Stimulated activated CD4-positive, alpha-beta T cell treated with anti-CD3 and anti-CD28 coated beads, Interleukin-1b, Interleukin-23, amount 100 ng/mL, for 4 hours (primary cell): ENCODE results near the gene FRMD1.

Experiments
- DNase-seq, 2 donors: peaks; one replicate each; pipeline ENCODE4 v3.0.0-alpha.2; 2020; ENCODE audit warnings: low read depth in 2 of 2

FRMD1 gene

DNA sequence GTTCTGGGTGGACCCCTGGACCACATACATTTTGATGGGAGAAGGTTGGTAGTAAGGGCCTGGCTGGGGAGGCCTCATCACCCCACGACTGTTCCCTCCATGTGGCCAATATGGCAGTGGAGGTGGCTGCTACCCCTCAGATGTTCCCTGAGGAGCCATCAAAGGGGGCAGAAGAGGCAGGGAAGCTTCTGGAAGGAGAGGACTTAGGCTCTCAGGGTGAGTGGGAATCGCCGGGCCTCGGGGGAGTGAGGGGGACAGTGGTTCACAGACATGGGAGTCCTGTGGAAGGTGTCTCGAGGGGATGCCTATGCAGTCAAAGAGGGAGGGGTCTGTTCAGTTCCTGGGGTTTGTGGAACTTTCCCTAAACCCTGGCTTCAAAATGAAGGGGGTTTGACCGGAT, 32.9 kb upstream of the FRMD1 start:
- no peak for DNase-seq

DNA sequence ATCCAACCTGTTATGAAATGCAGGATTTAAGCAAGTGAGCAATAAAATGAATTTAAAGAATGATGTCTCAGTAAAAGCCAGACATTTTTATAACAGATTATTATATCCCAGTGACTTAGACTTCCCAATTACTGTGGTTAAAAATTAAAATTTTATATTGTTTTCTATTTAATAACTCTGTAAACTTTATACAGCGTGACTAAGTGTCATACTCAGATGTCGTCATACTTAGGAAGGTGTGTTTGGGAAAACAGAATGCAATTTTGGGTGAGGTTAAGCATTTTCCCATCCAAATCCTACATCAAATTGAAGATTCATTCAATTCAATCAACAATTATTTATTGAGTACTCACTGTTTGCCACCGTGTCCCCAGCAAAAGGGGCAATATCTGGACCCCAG, 31.4 kb upstream of the FRMD1 start:
- DNase-seq = no peak

DNA sequence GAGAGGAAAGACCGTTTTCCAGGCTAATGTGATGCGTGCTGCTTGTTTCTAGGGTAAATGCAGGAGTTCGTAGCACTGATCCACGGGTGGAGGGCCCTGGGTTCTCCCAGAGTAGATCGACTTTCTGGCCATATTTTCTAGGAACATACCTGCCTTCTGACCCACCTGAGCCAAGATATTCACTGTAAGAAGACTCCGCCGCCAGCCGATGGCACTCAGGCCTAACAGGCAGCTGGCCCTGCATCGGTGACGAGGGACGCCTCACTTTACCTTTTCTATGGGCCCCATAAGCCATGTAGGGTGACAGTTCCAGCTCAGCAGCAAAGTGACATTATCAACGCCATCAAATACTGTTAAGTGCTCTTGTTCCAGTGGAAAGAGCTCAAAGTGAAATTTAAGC, 30.2 kb upstream of the FRMD1 start:
- no peak for DNase-seq

DNA sequence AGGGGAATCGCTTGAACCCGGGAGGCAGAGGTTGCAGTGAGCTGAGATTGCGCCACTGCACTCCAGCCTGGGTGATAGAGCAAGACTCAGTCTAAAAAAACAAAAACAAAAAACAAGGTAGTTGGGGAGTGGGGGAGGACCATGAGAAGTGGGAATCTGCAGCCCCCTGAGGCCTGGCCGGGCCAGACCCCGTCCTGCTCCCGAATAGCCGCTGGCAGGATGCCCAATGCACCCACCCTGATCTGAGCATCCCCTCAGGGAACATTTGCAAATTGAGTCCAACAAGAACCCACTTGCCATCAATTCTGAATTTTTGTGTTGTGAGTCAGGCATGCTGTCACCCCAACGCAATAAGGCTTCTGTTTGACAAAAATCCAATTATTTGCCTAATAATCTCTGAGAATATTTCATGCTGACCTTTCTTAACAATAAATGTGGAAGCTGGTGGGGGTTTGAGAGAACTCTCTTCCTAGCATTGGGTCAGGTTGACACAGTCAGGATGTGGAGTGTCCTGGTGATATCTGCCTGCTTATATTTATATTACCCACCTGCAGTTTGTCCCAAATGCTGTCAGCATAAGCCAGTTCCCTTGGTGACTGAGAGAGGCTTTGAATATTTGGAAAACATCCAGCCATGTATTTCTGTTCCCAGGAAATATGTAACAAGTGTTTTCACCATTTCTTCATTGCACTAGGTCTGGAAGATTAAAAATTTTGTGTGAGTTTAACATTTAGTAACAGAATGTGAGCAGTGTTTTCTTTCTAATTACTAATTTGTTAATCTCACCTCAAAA, 28.4 kb upstream of the FRMD1 start:
- DNase-seq = no peak

DNA sequence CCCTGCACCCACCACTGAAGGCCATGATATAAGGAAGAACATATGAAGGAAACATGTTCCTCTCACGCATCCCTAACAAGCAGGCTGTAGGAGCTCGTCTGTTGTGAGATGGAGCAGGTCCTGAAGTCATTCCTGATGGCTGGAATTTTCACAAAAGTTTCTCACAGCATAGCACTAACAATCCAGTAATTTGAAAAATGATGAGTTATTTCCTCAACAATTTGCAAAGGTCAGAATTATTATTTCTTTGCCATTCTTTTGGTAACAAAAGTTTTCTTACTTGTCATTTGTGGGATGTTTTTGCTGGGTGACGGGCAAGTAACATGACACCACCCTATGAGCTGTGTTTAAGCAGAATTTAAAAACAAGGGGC, 27.6 kb upstream of the FRMD1 start:
- DNase-seq = no peak

DNA sequence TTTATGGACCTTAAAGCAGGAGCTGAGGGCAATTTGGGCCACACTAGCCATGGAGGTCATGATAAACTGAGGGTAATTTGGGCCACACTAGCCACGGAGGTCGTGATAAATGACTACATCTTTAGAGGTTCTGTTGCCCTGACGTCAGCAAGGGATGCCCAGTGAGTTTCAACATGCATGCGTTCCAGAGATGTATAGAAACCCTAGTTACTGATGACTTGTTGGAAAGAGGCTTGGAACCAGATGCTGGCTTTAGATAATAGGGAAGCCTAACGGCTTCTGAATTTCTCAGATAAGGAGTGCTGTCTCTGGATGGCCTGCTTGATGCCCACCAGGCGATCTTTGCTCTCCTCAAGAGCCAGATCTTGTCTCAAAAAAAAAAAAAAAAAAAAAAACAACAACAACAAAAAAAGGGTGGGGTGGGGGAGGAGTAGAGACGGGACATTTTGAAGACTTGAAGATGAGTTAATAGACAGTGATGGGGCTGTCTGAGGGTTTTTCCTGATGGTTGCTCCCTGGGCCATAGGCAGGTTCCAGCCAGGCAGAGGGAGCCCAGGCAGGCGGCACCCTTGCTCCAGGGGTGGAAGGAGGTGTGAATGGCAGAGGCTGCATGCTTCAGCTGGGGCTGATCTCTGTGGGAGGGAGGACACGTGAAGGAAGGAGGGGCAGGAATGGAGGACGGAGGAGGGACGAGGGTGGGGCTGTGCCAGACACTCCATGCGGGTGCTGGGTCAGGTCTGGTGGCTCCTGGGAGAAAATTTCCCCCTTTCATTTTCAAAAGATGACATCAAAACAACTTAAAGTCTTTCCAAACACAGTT, 27.0 kb upstream of the FRMD1 start:
- no peak for DNase-seq

DNA sequence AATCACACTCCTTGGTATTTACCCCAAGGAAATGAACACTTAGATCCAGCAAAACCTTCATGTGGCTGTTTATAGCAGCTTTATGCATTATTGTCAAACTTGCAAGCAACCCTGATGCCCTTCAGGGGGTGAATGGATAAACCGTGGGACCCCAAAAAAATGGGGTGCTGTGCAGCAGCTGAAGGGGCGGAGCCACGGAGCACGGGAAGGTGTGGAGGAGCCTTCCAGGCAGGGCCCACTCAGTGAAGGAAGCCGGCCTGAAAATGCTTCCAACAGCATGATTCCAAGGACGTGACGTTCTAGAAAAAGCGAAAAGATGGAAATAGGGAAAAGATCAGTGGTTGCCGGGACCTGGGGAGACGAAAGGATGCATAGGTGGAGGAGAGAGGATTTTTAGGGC, 25.6 kb upstream of the FRMD1 start:
- DNase-seq = no peak

DNA sequence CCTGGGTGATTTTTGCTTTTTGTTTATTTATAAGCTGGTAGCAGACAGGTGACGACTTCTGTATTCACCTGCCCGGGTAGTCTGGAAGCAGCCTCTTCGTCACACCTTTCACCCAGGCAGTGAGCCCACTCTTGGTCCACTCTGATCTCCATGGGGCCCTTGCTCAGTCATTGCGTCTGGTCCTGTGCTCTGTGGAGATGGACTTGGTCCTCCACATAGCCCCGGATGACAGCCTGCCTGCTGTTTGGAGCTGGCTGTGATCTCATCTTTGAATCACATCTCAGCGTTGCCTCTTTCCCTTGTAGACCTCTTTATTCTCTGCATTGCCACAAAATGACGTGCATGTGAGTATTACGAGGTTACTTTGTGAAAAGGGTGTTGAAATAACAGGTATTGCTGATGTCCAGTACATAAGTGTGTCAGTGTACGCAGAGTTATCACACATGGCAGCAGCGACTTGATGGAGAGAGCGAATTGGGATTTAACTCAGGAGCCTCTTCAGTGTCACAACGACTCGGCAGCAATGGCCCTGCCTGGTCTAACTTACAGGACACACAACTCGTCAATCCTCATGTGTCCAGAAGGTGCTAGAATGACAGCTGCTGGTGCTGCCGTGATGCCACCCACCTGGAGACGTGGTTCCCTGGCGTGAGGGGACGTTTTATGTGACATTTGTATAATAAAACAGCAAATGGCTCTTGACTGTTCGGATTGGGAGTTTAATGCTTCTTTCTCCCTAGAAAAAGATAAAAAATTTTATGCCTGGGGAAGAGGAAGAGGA, 24.2 kb upstream of the FRMD1 start:
- DNase-seq = no peak

DNA sequence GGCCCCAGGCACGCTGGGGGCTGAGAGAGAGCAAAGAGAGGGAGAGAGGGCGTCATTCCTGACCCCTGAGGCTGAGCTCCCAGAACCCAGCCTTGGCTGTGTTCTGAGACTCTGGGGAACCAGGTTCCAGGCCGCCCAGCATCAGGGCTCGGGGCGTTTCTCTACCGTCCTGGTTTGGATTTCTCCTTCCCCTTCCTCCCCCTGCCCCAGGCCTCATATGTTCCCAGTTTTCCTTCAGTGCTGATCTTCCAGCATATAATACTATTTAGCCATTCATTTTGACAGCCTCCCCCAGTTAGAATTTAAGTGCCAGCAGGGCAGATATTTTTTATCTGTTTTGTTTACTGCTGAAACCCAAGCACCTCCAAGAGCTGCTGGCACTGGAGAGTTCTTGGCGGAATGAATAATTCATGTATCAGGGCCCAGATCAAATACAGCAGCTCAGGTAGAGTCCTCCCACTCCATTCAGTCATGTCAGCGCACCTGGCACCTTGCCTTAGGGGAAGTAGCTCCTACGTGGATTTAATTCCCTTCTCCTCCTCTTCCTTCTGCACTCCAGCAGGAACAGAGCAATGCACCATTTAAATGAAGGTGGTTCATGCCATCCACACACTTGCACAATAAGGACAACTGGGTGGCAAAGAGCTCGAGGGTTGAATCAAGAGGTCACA, 23.4 kb upstream of the FRMD1 start:
- no peak for DNase-seq

DNA sequence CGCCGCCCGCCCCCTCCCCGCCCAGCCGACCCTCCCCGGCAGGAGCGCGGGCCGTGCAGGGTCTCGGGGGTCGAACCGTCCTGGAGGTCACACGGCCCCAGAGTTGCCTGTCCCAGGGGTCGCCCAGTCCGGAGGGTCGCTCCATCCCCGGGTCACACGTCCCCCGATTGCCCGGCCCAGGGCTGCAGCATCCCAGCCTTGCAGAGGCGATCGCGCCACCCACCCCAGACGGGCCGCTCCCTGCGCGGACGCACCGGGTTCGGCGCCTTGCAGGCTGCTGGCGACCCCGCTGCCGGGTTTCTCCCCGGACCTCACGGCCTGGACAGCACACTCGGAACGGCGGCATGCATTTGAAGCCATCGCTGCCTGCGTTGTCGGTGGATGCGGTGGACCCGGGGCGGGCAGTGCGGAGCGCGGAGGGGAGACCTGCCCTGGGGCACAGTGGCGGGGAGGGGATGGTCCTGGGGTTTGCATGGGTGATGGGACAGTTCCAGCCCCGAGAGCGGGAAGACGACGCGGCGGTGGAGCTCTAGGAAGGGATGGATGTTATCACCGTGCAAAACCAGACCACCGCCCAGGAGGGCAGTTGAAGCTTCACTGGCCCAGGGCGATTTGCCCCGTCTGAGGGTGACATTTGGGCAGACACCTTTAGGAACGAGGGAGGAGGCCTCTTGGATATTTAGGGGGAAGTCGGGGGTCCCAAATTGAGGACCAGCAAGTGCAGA, 22.7 kb upstream of the FRMD1 start:
- DNase-seq = no peak

DNA sequence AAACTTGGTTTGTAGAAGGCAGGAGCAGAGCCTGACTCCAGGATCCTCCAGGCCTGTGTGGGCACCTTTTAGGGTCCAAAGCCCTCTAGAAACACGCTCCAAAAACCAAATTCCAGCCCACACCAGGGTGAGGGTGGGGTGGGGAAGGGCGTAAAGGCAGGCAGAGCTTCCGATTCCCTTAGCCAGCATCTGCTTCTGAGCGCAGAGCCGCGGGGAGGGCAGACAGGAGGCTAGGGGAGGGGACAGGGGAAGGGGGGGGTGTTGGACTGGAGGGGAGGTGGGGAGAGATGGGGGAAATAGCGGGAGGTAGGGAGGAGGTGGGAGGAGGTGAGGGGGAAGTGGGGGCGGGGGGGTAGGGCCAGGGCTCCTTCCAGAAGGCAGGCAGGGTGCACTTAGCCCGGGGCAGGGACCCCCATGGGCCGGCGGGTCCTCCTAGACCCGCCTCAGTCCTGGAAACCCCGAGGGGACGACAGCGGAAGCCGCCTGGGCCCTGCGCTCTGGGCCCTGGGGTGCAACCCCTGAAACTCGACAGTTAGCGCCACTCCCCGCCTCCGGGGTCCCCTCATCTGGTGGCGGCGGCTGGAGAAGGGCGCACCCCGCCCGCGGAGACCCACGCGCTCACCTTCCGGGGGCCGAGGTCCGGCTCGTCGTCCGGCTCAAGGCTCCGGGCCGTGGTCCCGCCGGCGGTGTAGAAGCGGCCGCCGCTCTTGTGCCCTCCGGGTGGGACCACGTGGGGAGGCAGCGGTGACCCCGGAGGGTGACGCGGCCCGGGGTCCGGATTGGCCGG, 22.0 kb upstream of the FRMD1 start:
- no peak for DNase-seq

DNA sequence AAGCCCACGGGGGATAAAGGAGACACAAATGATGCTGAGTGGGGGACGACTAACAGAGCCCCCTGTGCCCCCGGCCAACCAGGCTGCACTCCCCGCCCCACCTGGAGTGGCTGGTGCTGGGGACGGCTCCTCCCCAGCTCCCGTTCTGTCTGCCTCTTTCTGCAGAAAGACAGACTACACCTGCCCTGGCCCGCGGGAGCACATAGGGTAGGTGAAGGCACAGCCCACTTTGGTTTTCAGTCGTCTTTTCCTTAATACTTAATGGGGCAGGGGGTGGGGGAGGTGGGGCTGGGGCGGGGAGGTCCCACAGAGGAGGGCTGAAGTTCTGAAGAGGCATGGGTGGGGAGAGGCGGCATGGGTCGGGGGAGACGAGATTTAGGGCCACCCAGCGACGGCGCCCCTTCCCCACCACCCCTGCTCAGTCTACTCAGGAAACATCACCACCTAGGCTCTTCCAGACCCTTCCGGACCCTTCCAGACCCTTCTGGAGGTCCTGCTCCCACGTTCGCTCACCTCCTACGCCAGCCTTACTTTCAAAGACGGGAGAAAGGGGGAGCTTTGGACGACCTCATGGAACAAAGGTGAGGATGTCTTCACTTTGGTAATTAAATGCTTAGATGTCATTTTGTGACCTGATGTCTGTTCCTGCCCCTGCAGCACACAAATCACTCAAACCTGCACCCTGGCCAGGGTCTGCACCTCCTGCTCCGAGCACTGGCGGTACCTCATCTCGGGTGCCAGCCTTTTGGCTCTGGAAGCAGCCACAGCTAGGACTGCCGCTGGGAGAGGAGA, 21.2 kb upstream of the FRMD1 start:
- no peak for DNase-seq

DNA sequence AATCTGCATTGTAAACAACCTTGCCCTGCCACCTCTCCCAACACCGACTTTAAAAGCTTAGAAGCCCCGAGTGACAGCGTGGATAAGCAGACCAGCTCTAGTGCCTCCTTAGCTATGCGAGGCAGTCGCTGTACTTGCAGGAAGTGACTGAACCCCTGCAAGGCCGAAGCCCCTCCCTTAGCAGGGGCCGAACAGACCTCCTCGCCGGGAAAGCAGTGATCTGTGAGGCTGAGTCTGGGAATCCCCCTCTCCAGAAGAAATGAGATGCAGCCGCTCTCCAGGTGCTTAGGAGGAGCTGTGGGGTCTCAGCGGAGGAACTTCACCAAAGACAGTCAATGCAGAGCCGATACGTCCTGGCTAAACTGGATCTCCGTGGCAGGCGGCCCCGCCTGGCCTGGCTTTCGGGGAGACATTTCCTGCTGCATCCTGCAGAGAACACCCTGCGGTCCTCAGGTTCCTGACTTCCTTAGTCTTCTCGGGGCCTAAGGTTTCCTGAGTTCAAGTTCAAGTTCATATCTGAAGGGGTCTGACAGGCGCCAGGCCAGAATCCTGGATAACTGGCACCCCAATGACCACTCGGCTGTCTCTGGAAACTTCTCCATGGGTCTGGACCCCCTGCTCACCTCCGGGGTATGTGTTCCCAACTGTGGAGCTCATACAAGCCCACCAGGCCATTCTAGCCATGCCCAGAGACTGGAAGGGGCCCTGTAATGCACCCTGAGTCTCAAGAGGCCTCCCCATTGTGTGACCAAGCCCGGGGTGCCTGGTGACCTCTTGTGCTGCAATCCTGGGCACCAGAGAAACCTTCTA, 20.4 kb upstream of the FRMD1 start:
- no peak for DNase-seq

DNA sequence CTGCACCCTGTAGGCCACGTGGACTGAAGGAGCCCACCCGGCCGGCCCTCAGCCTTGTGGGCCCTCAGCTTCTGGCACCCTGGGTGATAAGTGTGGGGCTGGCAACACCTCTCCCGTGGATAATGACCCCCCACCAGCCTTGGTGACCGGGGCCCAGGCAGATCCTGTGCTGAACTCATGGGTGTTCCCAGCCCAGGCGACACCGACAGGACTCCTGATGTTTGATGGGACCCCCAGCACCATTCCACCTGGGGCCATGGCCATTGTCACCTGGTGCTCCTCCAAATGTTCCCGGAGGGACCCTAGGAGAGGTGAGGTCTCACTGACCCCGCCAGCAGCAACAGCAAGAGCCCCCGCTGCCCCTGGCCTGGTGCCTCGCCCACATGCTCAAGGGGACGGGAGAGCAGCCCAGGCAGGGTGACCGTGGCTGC, 19.4 kb upstream of the FRMD1 start:
- DNase-seq = no peak

DNA sequence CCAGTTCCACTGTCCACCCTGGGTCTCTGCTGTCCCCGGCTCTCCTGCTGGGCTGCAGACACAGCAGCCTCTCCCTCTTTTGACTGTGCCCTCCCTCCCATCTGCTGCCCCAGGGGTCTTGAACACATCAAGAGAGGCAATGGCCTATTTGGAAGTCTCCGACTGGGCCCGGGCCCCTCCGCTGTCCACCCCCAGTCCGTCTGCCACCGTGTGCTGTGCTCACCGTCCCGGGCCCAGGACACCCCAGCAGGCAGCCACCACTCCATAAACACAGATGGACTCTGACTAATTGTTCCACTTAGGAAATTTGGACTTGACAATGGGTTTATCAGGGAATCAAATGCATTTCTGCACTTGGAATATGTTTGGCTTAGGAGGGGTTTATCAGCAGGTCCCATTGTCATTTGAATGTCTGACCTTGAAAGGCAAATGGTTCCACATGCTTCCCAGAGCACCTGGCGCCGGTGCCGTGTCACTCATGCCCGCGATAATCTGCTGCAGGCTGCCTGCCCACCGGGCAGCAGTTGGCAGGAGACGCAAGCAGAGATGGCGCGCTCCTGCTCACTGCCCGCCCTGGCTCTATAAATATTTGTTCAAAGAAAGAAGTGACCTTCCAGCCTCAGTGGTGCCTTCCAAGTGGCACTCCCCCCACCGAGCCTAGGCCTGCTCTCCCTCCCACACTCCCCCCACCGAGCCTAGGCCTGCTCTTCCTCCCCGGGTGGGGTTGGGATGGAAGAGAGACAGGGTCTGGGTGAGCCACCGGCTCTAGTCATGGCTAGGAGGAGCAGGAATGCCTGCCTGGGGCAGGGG, 18.8 kb upstream of the FRMD1 start:
- no peak for DNase-seq

DNA sequence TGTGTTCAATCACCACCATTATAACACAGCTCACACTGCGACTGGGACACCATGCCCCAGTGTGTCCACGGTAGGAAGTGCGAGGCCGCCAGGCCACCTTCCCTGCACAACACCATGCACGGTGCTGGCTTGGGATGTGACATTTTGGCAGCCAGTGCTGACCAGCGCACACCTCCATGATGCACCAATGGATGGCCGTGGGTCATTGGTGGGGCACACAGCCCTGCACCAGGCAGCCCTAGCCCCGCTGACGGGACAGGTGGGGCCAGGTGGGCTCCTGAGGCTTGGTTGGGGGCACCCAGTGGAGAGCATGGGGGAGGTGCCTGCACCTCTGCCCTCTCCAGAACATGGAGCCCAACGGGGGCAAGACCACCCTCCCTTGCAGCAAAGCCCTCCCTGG, 18.2 kb upstream of the FRMD1 start:
- DNase-seq = no peak

DNA sequence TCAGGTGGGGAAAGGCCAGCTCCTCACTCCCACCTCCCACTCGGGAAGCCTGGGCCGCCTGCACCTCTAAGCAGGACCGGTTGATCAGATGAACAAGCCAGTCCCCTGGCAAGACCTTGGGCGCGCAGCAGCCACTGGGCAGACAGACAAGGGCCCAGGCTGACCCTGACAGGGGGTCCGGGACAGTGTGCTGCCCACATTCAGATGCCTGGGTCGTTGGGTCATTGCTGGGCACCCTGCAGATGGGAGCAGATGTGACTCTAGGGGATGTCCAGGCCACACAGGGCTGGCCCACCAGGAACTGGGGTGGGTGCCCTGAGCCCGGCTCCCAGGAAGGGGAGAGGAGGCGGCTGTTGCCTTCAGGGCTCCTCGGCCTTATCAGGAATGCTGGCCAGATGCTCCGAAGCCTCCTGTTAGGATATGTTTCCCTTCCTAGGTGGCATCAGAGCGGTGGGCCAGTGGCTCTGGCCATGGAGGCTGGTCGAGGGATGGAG, 17.3 kb upstream of the FRMD1 start:
- no peak for DNase-seq
